GM08714 (cell line): ENCODE results near the gene DAD1.
"Not testable (repeated sequence)": the region's sequence is repeated elsewhere in the genome, so short reads cannot be mapped to it uniquely, and the experiment has no call there.

Experiments used
- H3K4me3 ChIP-seq: fragments of 200-500 bp; sonication (Bioruptor generic); 2 replicates; pipeline ENCODE4 v1.5.1; 2014; ENCODE audit warnings: mild to moderate bottlenecking, low read length, inconsistent platforms
- ZNF274 ChIP-seq: IDR thresholded peaks from 2 replicates; pipeline ENCODE4 v1.6.1; 2012; ENCODE audit warnings: mild to moderate bottlenecking, low read depth, low read length

The DAD1 gene

GRCh38 chr14:22589096-22589839, at the start of gene DAD1:
Gene DAD1, minus strand, starts transcription at chr14:22589224. Its CDS starts 67 bp downstream, at chr14:22589157.
- peak within 1 kb of the TSS; percentile 96 for H3K4me3 ChIP-seq
- no peak for TF ChIP-seq ZNF274

GRCh38 chr14:22635980-22636379, 47.0 kb upstream of the DAD1 start:
- not testable (repeated sequence) for H3K4me3 ChIP-seq

GRCh38 chr14:22634233-22634900, 45.3 kb upstream of the DAD1 start:
- no peak for TF ChIP-seq ZNF274
- no peak overlapping the region for H3K4me3 ChIP-seq

- no peak for TF ChIP-seq ZNF274
- no peak overlapping the region for H3K4me3 ChIP-seq
Measured at GRCh38 chr14:22630486-22630885, 41.5 kb upstream of the DAD1 start.

DNA sequence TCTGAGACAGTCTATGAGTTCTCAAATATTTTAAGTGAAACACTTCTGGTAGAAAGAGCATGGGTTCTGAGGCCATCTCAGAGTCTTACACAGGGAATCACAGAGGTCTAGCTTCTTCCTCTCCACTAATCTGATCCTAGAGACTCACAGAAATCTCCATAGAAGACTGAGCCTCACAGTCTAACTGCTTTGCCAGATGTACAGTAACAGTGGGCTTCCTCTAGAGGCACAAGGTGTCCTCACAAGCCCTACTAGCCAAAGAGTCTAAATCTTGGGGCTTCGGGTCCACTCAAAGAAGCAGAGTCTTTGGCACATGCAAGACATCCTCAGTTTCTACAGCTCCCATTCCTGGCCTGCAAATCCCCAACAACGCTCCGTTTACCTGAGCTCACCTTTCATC, 41.0 kb upstream of the DAD1 start:
- no peak for TF ChIP-seq ZNF274
- H3K4me3 ChIP-seq = no peak overlapping the region

GRCh38 chr14:22629361-22629760, 40.3 kb upstream of the DAD1 start:
- no peak overlapping the region for H3K4me3 ChIP-seq
- no peak for TF ChIP-seq ZNF274

DNA sequence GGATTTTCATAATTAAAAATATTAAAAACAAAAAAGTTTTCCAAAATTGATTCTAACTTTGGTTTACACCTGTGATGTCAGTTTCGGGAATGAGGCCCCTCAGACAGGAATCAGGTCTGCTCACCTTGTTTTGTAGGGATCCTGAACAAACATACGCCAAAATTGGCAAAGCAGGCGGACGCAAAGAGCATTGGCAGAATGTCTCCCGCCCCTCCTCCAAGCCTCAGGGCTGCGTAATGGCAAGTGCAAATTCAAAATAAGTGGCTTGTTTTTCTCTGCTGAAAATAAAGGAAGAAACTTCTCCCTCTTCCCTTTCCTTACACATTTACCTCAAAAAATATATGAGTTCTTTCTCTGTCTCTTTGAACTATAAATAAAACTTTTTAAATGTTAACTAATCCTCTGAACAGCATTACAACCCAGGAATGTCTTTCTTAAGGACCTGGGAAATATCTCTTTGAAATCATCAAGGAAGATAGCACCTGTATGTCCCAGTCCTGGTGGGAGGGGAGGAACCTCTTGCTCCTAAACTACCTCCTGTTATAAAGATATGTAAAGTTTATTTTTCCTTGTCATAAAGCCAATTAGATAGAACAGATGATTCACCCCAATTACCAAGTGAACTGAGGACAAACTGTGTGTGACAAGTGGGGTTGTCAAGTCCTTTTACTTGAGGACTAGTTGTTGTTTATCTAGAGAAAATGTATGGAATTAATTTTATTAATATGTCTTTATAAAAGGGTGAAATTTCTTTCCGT, 38.7 kb upstream of the DAD1 start:
- no peak overlapping the region for H3K4me3 ChIP-seq
- no peak for TF ChIP-seq ZNF274

GRCh38 chr14:22626590-22626989, 37.6 kb upstream of the DAD1 start:
- H3K4me3 ChIP-seq = no peak overlapping the region
- TF ChIP-seq ZNF274 = no peak

- H3K4me3 ChIP-seq = no peak overlapping the region
- TF ChIP-seq ZNF274 = no peak
Measured at GRCh38 chr14:22623047-22623446, 34.0 kb upstream of the DAD1 start.

- H3K4me3 ChIP-seq = no peak overlapping the region
- no peak for TF ChIP-seq ZNF274
Measured at GRCh38 chr14:22622255-22622654, 33.2 kb upstream of the DAD1 start.

DNA sequence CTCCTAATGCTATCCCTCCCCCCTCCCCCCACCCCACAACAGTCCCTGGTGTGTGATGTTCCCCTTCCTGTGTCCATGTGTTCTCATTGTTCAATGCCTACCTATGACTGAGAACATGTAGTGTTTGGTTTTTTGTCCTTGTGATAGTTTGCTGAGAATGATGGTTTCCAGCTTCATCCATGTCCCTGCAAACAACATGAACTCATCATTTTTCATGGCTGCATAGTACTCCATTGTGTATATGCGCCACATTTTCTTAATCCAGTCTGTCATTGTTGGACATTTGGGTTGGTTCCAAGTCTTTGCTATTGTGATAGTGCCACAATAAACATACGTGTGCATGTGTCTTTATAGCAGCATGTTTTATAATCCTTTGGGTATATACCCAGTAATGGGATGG, 26.7 kb upstream of the DAD1 start:
- H3K4me3 ChIP-seq = not testable (repeated sequence)

DNA sequence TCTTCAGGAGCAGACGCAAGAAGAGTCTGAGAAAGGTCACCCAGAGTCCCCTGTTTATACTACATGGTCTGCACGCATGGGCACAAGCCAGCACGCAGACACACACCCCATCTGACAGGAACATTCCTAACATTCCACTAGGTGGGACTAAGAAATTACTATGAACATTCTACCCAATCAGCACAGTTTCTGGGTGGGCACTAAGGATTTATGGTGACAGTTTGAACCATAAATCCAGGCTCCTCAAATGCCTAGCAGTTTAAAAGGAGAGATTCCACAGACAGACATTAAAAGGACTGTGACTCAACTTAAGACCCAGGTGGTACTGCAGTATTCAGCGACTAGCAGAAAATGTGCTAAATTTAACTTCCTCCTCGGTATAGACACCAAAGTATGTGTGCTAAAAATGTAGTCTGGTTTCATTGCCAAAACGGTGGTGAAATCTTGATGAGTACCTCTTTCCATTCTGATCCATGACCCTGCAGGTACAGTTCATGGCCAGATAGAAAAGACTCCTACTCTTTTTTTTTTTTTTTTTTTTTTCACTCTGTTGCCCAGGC, 25.3 kb upstream of the DAD1 start:
- no peak for TF ChIP-seq ZNF274
- H3K4me3 ChIP-seq = no peak overlapping the region

- no peak for TF ChIP-seq ZNF274
Measured at GRCh38 chr14:22613736-22614239, 24.8 kb upstream of the DAD1 start.

DNA sequence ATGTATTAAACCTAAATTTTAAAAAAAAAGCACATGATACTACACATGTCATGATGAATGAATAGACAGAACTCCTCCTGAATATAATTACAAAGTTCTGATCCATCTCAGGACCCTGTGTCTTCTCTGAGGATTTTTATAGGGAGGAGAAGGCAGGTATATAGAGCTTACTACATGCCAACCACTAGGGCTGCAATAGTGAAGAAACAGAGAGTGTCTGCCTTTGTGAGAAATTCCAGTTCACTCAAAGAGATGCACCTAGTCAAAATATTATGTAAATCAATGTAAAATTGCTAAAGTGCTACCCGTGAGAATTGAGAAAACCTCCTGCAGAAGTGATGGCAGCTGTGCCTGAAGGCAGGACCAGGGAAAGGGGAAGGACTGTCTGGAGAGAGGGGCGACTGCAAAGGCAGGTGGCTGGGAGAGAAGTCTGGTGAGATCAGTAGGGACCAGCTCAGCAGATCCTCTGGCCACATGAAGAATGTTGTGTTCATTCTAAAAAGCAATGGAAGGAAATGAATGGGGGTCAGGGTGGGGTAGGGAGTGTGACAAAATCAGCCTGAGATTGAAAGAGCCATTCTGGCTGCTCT, 24.2 kb upstream of the DAD1 start:
- H3K4me3 ChIP-seq = no peak overlapping the region
- no peak for TF ChIP-seq ZNF274

More at GRCh38 chr14:22613736-22614239, 24.8 kb upstream of the DAD1 start:
- no peak overlapping the region for H3K4me3 ChIP-seq
